GM19351 (cell line): ENCODE data around the gene TGFB3.
"Not testable (repeated sequence)": the region's sequence is repeated elsewhere in the genome, so short reads cannot be mapped to it uniquely, and the experiment has no call there.

Source experiments
- ATAC-seq: cut with Tn5 transposase; IDR thresholded peaks from one replicate; pipeline ENCODE4 v1.9.1; 2021; ENCODE audit warnings: mild to moderate bottlenecking, moderate library complexity; ENCODE audit not compliant: unreplicated experiment

The TGFB3 gene

DNA sequence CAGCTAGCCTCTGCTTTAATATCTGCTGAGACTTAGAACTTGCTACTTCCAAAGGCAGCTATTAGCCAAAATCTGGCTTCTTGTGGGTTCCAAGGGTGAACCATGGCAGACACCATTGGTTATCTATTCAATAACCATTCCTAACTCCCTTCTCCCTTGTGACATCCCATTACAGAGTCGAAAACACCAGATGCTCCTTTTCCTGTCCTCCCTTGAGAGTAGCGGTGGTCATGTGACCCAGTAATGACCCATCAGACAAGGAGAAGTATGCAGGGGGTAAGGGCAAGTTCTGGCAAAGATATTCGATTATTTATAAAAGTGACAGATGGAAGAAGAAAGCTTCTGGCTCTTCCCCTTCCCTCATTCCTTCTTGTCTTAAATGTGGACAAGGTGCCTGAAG is 20.1 kb downstream of the TGFB3 start:
- no peak for ATAC-seq

- ATAC-seq = peak; percentile 75
These were observed 21.6 kb downstream of the TGFB3 start for GRCh38 chr14:75960231-75960630.

DNA sequence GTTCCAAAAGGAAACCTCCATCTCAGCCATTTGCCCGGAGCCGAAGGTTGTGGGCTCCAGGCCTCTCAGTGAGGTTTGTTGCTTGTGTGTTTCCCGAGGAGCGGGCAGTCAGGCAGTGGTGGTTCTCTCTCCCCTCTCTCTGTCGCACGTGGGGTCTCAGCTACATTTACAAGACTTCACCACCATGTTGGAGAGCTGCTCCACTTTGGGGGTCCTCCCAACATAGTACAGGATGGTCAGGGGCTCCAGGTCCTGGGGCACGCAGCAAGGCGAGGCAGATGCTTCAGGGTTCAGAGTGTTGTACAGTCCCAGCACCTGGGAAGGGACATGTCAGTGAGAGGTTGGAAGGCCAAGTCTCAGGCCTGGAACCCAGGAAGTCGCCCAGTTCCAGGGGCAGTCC is 22.8 kb downstream of the TGFB3 start:
- ATAC-seq = no peak

DNA sequence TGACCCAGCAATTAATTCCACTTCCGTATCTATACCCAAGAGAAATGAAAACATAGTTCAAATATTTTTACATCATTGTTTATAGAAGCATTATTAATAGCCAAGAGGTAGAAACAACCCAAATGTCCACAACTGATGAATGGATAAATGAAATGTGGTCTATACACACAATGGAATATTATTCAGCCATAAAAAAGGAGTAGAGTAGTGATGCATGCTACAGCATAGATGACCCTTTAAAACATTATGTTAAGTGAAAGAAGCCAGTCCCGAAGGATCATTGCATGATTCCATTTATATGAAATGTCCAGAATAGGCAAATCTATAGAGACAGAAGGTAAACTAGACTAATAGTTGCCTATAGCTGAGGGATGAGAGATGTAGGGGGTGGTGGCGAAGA is 29.3 kb downstream of the TGFB3 start:
- ATAC-seq = no peak

GRCh38 chr14:75946785-75947184 is 35.0 kb downstream of the TGFB3 start:
- no peak for ATAC-seq

GRCh38 chr14:75944607-75945241 is 37.1 kb downstream of the TGFB3 start:
- no peak for ATAC-seq

DNA sequence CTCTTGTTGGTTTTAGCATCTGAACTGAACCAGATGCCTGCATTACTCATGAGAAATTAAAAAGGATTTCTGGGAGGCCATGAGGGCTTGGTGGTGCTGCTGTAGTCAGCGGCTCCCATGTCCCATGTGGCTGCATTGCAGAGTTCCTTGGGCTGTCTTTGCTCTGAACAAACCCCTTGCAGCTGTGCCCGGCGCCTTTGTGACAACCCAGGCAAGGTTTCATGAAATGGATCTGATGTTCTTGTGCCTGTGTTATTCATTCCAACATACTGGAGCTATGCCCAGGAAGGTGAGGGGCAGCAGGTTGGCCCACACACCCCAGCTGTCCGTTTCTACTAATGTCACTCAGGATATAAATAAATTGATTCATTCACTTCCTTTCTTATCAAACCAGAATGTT is 40.8 kb downstream of the TGFB3 start:
- ATAC-seq = no peak

- ATAC-seq = no peak
These were observed 42.6 kb downstream of the TGFB3 start for GRCh38 chr14:75939200-75939599.

GRCh38 chr14:75934998-75935628 is 46.7 kb downstream of the TGFB3 start:
- no peak for ATAC-seq

- ATAC-seq = no peak
These were observed 48.0 kb downstream of the TGFB3 start for GRCh38 chr14:75933712-75934296.

- no peak for ATAC-seq
These were observed 53.1 kb downstream of the TGFB3 start for GRCh38 chr14:75928690-75929181.

DNA sequence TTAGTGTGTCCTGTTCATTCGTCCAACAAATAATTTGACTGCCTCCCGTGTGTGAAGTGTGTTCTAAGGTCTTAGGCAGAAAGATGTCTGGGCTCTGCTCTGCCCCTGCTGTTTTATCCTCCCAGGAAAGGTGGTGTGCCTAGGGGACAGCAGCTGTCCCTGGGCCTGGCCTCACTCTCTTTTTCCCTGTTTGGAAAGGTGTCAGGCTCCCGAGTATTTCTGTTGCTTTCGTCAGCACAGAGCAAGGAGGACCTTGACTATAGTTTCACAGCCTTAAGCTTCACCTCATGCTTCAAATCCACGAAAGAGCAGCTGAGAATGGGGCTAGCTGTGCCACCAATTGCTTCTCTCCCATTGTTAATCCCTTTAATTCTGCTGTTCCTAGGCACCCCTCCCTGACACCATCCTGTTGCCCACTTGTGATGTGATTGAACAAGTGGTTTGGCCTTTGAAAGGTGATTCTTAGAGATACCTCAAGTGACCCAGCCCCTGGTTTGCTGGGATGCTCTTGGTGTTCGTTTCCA is 54.2 kb downstream of the TGFB3 start:
- no peak for ATAC-seq

DNA sequence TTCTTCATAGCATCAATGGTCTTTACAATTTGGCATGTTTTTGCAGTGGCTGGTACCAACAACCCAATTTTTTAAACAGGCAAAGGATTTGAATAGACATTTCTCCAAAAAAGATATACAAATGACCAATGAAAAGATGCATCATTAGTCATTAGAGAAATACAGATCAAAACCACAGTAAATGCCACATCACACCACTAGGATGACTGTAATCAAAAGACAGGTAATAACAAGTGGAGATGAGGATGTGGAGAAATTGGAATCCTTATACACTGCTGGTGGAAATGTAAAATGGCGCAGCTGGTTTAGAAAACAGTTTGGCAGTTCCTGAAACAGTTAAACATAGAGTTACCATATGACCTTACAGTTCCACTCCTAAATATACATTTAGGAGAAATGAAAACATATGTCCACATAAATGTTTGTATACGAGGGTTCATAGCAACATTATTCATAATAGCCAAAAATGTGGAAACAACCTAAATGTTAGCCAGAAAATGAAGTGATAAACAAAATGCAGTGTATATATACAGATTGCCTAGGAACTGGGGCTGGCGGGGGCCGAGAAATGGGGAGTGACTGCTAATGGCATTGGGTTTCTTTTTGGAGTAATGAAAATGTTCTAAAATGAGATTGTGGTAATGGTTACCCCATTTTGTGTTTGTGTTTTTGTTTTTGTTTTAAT is 55.2 kb downstream of the TGFB3 start:
- no peak for ATAC-seq

GRCh38 chr14:75925141-75925840 is 56.5 kb downstream of the TGFB3 start:
- not testable (repeated sequence) for ATAC-seq

GRCh38 chr14:75920421-75920820 is 61.4 kb downstream of the TGFB3 start:
- ATAC-seq = not testable (repeated sequence)

- no peak for ATAC-seq
These were observed 63.9 kb downstream of the TGFB3 start for GRCh38 chr14:75917946-75918335.

GRCh38 chr14:75917322-75917945 is 64.4 kb downstream of the TGFB3 start:
- ATAC-seq = no peak

DNA sequence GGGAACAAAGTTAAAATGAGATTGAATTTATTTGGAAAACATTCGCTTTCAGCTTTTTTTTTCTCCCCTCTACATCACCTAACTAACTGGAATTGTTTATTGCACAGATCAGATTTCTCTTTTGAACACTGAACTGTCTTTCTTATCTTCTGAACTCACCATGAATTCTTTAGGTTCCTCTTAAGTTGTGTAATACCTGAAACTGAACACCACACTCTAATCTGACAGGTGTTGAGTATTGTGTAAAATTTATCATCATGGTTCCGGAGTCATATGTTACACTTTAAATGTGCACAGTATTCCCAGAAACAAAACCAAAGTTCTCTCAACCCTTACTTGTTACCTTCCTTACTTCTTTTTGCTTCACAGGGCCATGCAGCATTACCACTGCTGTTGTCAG is 66.8 kb downstream of the TGFB3 start:
- ATAC-seq = no peak

DNA sequence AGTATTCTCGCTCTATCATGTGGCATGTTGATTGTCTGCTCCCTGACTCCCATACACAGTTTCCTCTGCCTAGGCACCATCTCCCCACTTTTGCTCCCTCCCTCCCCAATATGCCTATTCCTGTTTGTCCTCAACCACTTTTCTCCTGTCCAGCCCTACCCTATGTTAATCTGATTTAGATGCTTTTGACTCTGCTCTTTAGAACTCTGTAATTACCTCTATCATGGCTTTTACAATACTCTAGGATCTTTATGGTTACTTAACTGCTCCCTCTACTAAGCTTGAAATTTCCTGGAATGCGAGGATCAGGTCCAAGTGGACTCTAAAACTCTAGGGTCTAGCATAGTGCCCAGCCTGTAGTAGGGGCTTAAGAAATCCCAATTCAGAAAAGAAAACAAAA is 68.6 kb downstream of the TGFB3 start:
- no peak for ATAC-seq

DNA sequence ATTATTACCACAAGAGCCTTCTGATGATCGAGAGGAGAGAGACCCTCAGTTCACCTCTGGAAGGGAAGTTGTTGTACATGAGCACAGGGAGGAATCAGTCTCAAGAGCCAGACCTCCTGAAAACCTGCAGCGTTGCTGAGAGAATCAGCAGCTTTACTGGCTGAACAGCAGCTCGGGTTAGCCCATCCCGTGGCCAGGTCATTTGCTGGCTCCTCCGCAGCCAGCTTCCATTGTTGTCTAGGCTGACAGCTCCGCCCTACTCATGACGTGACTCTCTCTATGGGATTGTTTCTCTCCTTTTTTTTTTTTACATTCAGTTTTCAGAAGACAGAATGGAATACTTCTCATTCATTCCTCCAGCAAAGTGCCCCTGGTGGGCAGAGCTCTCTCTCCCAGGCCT is 69.9 kb downstream of the TGFB3 start:
- no peak for ATAC-seq
